ENCODE results near the gene TUBB2B. TPM values are rescaled to one million over a fixed set of nuclear protein-coding genes. Genes with fewer than 3 reads are reported as not detected.

Gene TUBB2B
- polyA plus RNA-seq, 3 donors: 0.15 to 3.5 TPM; not detected in 1

GRCh38 chr6:3259491-3259958 lies 32.1 kb upstream of the TUBB2B start:
- H3K4me3 ChIP-seq (replicated peaks in 1 of 3; ENCODE audit: low read depth in 2 of 3, low read length in 3 of 3): peak overlapping the region; percentile 71 to 91 (median 79)
- intact Hi-C loops (cut with micrococcal nuclease): loop anchor here (2.0 to 10.0 kb wide), 4 partner anchors 98 to 265 kb away; partner anchors contain the start of genes BPHL (in 2 of the 2) and NQO2 (in 2 of the 2)
- H3K4me1 ChIP-seq (ENCODE audit: control insufficient read depth in 1 of 2, insufficient read depth in 2 of 2, low read length in 2 of 2): peaks cover 19 to 23% of the 10 kb centered on the region in 2 donors
- H3K9ac ChIP-seq (ENCODE audit: insufficient read depth, low read length, poor library complexity, severe bottlenecking): peak overlapping the region; percentile 74
- H3K36me3 Mint-ChIP-seq: peaks cover 21 to 29% of the 10 kb centered on the region in 2 donors
- H3K27me3 Mint-ChIP-seq (ENCODE audit: low read depth in 3 of 3): peaks cover 12 to 21% (median 18%) of the 10 kb centered on the region in 3 donors
- H2AFZ ChIP-seq (ENCODE audit: insufficient read depth, low read depth, low read length, poor library complexity, severe bottlenecking): peak overlapping the region; percentile 85
- peak overlapping the region; percentile 97 for H3K4me2 ChIP-seq (replicated peaks; ENCODE audit: extremely low read depth, low read length, poor library complexity, severe bottlenecking)
- peak; percentile 29 to 44 (median 43) for DNase-seq
- peaks cover 10 to 17% of the 10 kb centered on the region in 2 donors for H3K36me3 ChIP-seq (replicated peaks in 1 of 2; ENCODE audit: control insufficient read depth in 1 of 2, insufficient read depth in 2 of 2, low read length in 2 of 2)
- H3K9me3 ChIP-seq (replicated peaks in 1 of 2; ENCODE audit: control insufficient read depth in 1 of 2, insufficient read depth in 1 of 2, low read length in 2 of 2): no peaks in the 10 kb centered on the region
- peaks cover 0 to 2% (median 0%) of the 10 kb centered on the region in 7 donors for H3K9me3 Mint-ChIP-seq
- H3K27me3 ChIP-seq (ENCODE audit: control insufficient read depth in 2 of 2, insufficient read depth in 2 of 2, low read length in 2 of 2): peaks cover 0 to 17% of the 10 kb centered on the region in 2 donors
- no peak for TF ChIP-seq CTCF (IDR thresholded peaks at IDR 0.05)
- peaks cover 46% of the 10 kb centered on the region for H3K79me2 ChIP-seq (ENCODE audit: insufficient read depth, low read length)
- H3K4me1 Mint-ChIP-seq: peaks cover 30% of the 10 kb centered on the region
- peak overlapping the region; percentile 31 to 71 for H3K27ac ChIP-seq (ENCODE audit: low read depth in 1 of 2, low read length in 2 of 2)
- peak overlapping the region; percentile 99 to 100 for H3K4me3 Mint-ChIP-seq
- WGBS (ENCODE audit: insufficient coverage): 0% methylated on average over 19 of the region's 21 CpGs
- H3K27ac Mint-ChIP-seq: peak overlapping the region; percentile 74 to 93 (median 85)
- peaks cover 35% of the 10 kb centered on the region for H4K20me1 ChIP-seq (ENCODE audit: insufficient read depth, low read length)

- H2AFZ ChIP-seq (ENCODE audit: insufficient read depth, low read depth, low read length, poor library complexity, severe bottlenecking): peak within 1 kb of the TSS; percentile 85
Measured at GRCh38 chr6:3258720-3259490, 31.5 kb upstream of the TUBB2B start, which contains the start of gene PSMG4. PSMG4 (plus strand) TSS chr6:3258947; CDS start chr6:3259023, 76 bp downstream.

More at GRCh38 chr6:3258720-3259490, 31.5 kb upstream of the TUBB2B start, which contains the start of gene PSMG4:
- Histone ChIP-seq H3K4me3 (replicated peaks in 1 of 3; ENCODE audit: low read depth in 2 of 3, low read length in 3 of 3) (peak within 1 kb of the TSS; percentile 71 to 91 (median 79)), H3K27me3 (ENCODE audit: control insufficient read depth in 2 of 2, insufficient read depth in 2 of 2, low read length in 2 of 2) (peaks cover 0 to 18% of the 10 kb centered on the region in 2 donors), H3K27ac (ENCODE audit: low read depth in 1 of 2, low read length in 2 of 2) (peak within 1 kb of the TSS; percentile 31 to 71), H3K79me2 (ENCODE audit: insufficient read depth, low read length) (peaks cover 41% of the 10 kb centered on the region), H3K4me2 (replicated peaks; ENCODE audit: extremely low read depth, low read length, poor library complexity, severe bottlenecking) (peak within 1 kb of the TSS; percentile 97), H3K36me3 (replicated peaks in 1 of 2; ENCODE audit: control insufficient read depth in 1 of 2, insufficient read depth in 2 of 2, low read length in 2 of 2) (peaks cover 4 to 10% of the 10 kb centered on the region in 2 donors), H3K9me3 (replicated peaks in 1 of 2; ENCODE audit: control insufficient read depth in 1 of 2, insufficient read depth in 1 of 2, low read length in 2 of 2) (peaks cover 0 to under 1% of the 10 kb centered on the region in 2 donors), H4K20me1 (ENCODE audit: insufficient read depth, low read length) (peaks cover 29% of the 10 kb centered on the region), H3K4me1 (ENCODE audit: control insufficient read depth in 1 of 2, insufficient read depth in 2 of 2, low read length in 2 of 2) (peaks cover 19 to 23% of the 10 kb centered on the region in 2 donors), H3K9ac (ENCODE audit: insufficient read depth, low read length, poor library complexity, severe bottlenecking) (peak within 1 kb of the TSS; percentile 74)
- peaks cover 15 to 22% of the 10 kb centered on the region in 2 donors for H3K36me3 Mint-ChIP-seq
- DNase-seq: peak; percentile 79 to 90 (median 89)
- peaks cover 5 to 8% (median 5%) of the 10 kb centered on the region in 7 donors for H3K9me3 Mint-ChIP-seq
- under 1% methylated on average over 73 of the region's 80 CpGs for WGBS (ENCODE audit: insufficient coverage)
- no peak for TF ChIP-seq CTCF (IDR thresholded peaks at IDR 0.05)
- H3K27ac Mint-ChIP-seq: peak within 1 kb of the TSS; percentile 74 to 93 (median 85)
- H3K4me1 Mint-ChIP-seq: peaks cover 30% of the 10 kb centered on the region
- intact Hi-C loops (cut with micrococcal nuclease): loop anchor here (2.0 to 10.0 kb wide), 4 partner anchors 98 to 264 kb away; partner anchors contain the start of genes BPHL (in 2 of the 2) and NQO2 (in 2 of the 2)
- H3K27me3 Mint-ChIP-seq (ENCODE audit: low read depth in 3 of 3): peaks cover 13 to 21% (median 18%) of the 10 kb centered on the region in 3 donors
- H3K4me3 Mint-ChIP-seq: peak within 1 kb of the TSS; percentile 99 to 100

Data from CD14-positive monocyte (primary cell).